Measurements from ENCODE around the gene ERP44.

Gene ERP44

DNA sequence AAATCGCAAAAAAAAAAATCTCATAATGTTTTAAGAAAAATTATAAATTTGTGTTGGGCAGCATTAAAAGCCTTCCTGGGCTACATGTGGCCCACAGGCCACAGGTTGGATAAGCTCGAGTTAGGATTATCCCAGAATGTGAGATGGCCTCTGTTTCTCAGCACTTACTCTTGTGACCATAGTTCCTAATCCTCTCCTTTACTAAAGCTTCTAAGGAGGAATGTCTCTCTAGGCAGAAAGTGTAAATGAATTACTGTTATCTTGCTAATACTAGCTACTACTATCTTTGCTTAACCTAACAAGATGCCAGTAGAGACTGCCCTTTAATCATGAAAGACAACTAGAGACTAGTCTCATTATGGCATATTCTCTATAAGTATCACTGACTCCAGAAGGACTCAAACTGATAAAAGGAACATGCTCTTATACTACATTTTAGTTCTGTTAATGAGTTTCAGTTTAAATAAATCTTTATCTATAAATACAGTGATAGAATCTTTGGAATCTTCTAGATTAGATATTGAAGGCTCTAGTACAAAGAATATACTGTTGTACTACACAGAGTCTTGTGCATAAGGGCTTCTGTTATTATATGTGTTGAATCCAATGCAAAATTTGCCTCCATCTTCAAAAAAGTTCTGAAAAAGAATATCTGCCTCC lies 14.0 kb upstream of the ERP44 start:
- TF ChIP-seq CTCF (IDR thresholded peaks at IDR 0.05; ENCODE audit: low read depth, low read length): no peak
- H3K4me3 ChIP-seq (ENCODE audit: low read depth, low read length): no peak overlapping the region
- in situ Hi-C loops (cut with HindIII; ENCODE audit: low sequenced_read_pairs): no loop called here
- DNase-seq (ENCODE audit: low read depth, low spot score): no peak

DNA sequence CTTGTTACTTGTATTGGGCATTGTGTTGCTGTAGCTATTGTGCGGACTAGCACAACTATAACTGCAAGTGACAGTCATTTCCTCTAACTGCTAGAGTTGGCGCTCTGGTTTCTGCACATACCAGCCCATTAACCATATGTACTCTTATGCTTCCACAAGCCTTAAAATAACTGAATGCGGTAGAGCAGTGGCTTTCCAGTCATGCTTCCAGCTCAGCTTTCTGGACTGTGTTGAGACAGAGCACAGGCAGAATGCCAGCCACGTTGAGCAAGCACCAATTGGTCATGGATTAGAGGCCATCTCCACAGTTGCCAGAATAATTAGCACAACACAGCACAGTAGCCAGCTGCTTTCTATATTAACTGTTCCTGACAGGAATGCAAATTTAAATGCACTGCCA lies 12.4 kb upstream of the ERP44 start:
- no peak overlapping the region for H3K4me3 ChIP-seq (ENCODE audit: low read depth, low read length)
- TF ChIP-seq CTCF (IDR thresholded peaks at IDR 0.05; ENCODE audit: low read depth, low read length): no peak
- in situ Hi-C loops (cut with HindIII; ENCODE audit: low sequenced_read_pairs): no loop called here
- DNase-seq (ENCODE audit: low read depth, low spot score): peak; percentile 98

GRCh38 chr9:100108559-100108958 lies 9.8 kb upstream of the ERP44 start:
- in situ Hi-C loops (cut with HindIII; ENCODE audit: low sequenced_read_pairs): no loop called here
- TF ChIP-seq CTCF (IDR thresholded peaks at IDR 0.05; ENCODE audit: low read depth, low read length): no peak
- peak; percentile 38 for DNase-seq (ENCODE audit: low read depth, low spot score)
- no peak overlapping the region for H3K4me3 ChIP-seq (ENCODE audit: low read depth, low read length)

- in situ Hi-C loops (cut with HindIII; ENCODE audit: low sequenced_read_pairs): no loop called here
These were observed 7.8 kb upstream of the ERP44 start for GRCh38 chr9:100106616-100107015.

DNA sequence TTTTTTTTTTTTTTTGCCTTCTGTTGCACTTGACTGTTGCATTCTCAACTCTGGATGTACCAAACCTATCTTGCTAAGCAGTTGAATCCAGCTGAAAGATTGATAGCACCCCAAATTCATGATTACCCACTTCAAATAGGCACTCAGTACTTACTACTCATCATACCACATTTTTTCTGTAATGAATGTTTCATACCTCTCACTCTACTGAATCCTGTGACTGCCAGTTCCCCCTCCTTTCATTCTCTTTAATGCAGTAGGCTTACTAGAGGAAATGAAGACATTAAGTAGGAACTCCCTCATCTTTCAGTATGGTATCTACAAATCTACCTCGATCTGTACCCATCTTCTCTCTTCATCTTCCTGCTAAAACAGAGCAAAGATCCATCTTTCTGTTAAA lies 7.1 kb upstream of the ERP44 start:
- no peak for TF ChIP-seq CTCF (IDR thresholded peaks at IDR 0.05; ENCODE audit: low read depth, low read length)
- no peak overlapping the region for H3K4me3 ChIP-seq (ENCODE audit: low read depth, low read length)
- no peak for DNase-seq (ENCODE audit: low read depth, low spot score)
- in situ Hi-C loops (cut with HindIII; ENCODE audit: low sequenced_read_pairs): no loop called here

More at GRCh38 chr9:100106616-100107015, 7.8 kb upstream of the ERP44 start:
- TF ChIP-seq CTCF (IDR thresholded peaks at IDR 0.05; ENCODE audit: low read depth, low read length): no peak
- no peak overlapping the region for H3K4me3 ChIP-seq (ENCODE audit: low read depth, low read length)
- DNase-seq (ENCODE audit: low read depth, low spot score): no peak

- no peak overlapping the region for H3K4me3 ChIP-seq (ENCODE audit: low read depth, low read length)
- TF ChIP-seq CTCF (IDR thresholded peaks at IDR 0.05; ENCODE audit: low read depth, low read length): no peak
- in situ Hi-C loops (cut with HindIII; ENCODE audit: low sequenced_read_pairs): no loop called here
- DNase-seq (ENCODE audit: low read depth, low spot score): peak; percentile 76
These were observed 5.5 kb upstream of the ERP44 start for GRCh38 chr9:100104314-100104713.

All from astrocyte of the spinal cord (primary cell).